Type B pancreatic cell (in vitro differentiated cells): Measurements from ENCODE around the gene PRUNE1. TPM values are rescaled to one million over a fixed set of nuclear protein-coding genes. Genes with fewer than 3 reads are reported as not detected.

Experiments
- DNase-seq: peaks from one replicate; pipeline ENCODE4 v3.0.0; 2021; ENCODE audit warnings: mixed read lengths; ENCODE audit not compliant: unreplicated experiment; ENCODE audit errors: extremely low spot score
- H3K27ac Mint-ChIP-seq: 2 replicates; pipeline ENCODE4 v1.8.0; 2021; ENCODE audit warnings: mild to moderate bottlenecking, mixed read lengths
- H3K27me3 Mint-ChIP-seq: 2 replicates; pipeline ENCODE4 v1.8.0; 2021; ENCODE audit warnings: mixed read lengths
- H3K36me3 Mint-ChIP-seq: 2 replicates; pipeline ENCODE4 v1.8.0; 2021; ENCODE audit warnings: mixed read lengths
- H3K4me1 Mint-ChIP-seq: one replicate; pipeline ENCODE4 v1.8.0; 2021; ENCODE audit warnings: mixed read lengths; ENCODE audit not compliant: unreplicated experiment
- H3K4me3 Mint-ChIP-seq: 2 replicates; pipeline ENCODE4 v1.8.0; 2021; ENCODE audit warnings: mild to moderate bottlenecking, mixed read lengths
- H3K9me3 Mint-ChIP-seq: 2 replicates; pipeline ENCODE4 v1.8.0; 2021; ENCODE audit warnings: mixed read lengths
- CTCF ChIP-seq: fragments of 200-600 bp; sonication (generic); conservative IDR thresholded peaks from 2 replicates; pipeline ENCODE4 v1.5.0; 2021; ENCODE audit warnings: antibody characterized with exemption, mild to moderate bottlenecking
- total RNA-seq: library from RNA; stranded (reverse); gene quantifications from 2 replicates; pipeline ENCODE4 v1.2.1, GENCODE V29; 2021; ENCODE audit warnings: low replicate concordance

PRUNE1 gene
- total RNA-seq, 1 donor from 2014 or later: 20.4 TPM

GRCh38 chr1:151055581-151055980 is 47.3 kb downstream of the PRUNE1 start:
- no peak for DNase-seq
- no peak for TF ChIP-seq CTCF
- Mint-ChIP-seq H3K36me3 (peaks cover 25% of the 10 kb centered on the region), H3K4me1 (peaks cover 28% of the 10 kb centered on the region), H3K9me3 (no peaks in the 10 kb centered on the region), H3K27me3 (no peaks in the 10 kb centered on the region), H3K27ac (peak overlapping the region; percentile 79), H3K4me3 (peak overlapping the region; percentile 59)

GRCh38 chr1:151056149-151056548 is 47.9 kb downstream of the PRUNE1 start:
- Mint-ChIP-seq H3K4me3 (peak overlapping the region; percentile 88), H3K27me3 (no peaks in the 10 kb centered on the region), H3K9me3 (no peaks in the 10 kb centered on the region), H3K4me1 (peaks cover 28% of the 10 kb centered on the region), H3K27ac (peak overlapping the region; percentile 79), H3K36me3 (peaks cover 25% of the 10 kb centered on the region)
- no peak for TF ChIP-seq CTCF
- no peak for DNase-seq

GRCh38 chr1:151058692-151059091 is 50.4 kb downstream of the PRUNE1 start:
- Mint-ChIP-seq H3K27me3 (no peaks in the 10 kb centered on the region), H3K36me3 (peaks cover 24% of the 10 kb centered on the region), H3K4me3 (peak overlapping the region; percentile 88), H3K27ac (peak overlapping the region; percentile 79), H3K9me3 (no peaks in the 10 kb centered on the region), H3K4me1 (peaks cover 42% of the 10 kb centered on the region)
- no peak for TF ChIP-seq CTCF
- no peak for DNase-seq

DNA sequence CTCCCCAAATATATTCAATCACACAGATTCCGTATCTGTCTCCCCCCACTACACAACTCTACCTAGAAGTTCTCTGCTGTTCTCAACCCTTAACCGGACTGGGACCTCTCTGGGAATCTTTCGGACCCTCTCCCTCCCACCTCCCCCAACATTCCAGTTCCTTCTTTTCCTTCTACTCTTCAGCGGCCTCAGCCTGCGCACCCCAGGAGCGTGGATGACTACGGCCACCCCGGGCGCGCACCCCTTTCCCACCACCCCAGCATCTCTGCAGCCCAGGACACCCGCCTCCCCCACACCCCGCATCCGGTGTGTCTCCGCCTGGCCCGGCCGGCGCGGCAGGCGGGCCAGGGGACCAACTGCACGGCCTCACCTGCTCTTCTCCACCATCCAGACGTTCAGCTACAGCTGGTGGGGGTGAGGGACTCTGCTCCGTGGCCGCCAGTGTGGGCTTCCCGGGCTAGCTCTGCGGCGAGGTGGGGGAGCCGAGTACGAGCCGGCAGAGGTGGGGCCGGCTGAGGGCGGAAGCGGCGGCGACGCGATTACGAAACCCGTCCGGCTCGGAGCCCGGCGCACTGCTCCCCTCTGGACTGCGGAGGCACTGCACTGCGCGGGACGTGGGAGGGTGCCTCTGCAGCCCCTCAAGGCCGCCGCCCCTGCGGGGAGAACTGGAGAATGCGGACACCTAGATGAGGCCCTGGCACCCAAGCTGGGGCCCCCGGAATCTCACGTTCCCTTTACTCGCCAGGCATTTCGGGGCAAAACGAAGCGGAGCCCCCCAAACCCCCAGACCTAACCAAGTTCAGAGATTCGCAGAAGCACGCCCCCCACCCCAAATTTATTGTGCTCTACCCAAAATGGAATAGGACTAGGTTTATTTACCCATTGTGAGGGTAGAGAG is 51.1 kb downstream of the PRUNE1 start, which contains the start of gene CDC42SE1:
Gene CDC42SE1 (minus strand): TSS at position 514 of the 898 bp plus-strand sequence. CDS start 3,892 bp downstream, outside the sequence.
- no peaks in the 10 kb centered on the region for H3K9me3 Mint-ChIP-seq
- peak within 1 kb of the TSS; percentile 79 for H3K27ac Mint-ChIP-seq
- TF ChIP-seq CTCF: peak; percentile 83
- no peaks in the 10 kb centered on the region for H3K27me3 Mint-ChIP-seq
- H3K4me1 Mint-ChIP-seq: peaks cover 42% of the 10 kb centered on the region
- peak; percentile 89 for DNase-seq
- peak within 1 kb of the TSS; percentile 88 for H3K4me3 Mint-ChIP-seq
- H3K36me3 Mint-ChIP-seq: peaks cover 21% of the 10 kb centered on the region

DNA sequence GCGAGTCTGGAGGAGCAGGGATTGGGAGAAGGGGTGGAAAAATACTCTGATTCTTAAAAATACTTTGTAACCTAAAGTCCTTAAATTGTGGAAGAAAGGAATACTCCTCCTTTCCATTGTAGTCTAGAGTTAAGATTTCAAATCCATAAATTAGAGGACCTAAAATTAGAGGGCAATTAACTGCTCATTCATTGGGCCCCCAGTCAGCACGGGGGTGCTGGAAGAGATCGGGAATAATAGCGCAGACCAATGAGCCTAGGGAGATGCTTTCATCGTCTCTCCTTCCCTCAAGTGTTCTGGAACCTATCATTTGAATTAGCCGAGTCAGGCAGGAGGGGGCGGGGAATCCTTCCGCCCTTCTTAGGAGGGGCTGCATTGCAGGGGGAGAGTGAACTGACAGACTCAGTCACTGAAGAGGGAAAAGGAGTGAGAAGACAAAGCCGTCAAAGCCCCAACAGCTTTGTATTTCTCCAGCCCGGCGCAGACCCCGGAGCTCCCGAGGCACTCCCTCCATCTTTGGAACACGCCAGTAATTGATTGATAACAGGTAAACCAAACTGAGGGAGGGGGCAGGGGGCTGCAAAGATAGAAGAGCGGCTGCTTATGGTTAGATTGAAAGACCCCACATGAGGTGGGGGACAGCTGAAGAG is 51.9 kb downstream of the PRUNE1 start, which contains the start of gene MLLT11:
Gene MLLT11 (plus strand): TSS at position 391 of the 650 bp plus-strand sequence. CDS start 6,828 bp downstream, outside the sequence.
- DNase-seq: peak; percentile 76
- Mint-ChIP-seq H3K9me3 (no peaks in the 10 kb centered on the region), H3K4me3 (peak within 1 kb of the TSS; percentile 88), H3K36me3 (peaks cover 16% of the 10 kb centered on the region), H3K4me1 (peaks cover 38% of the 10 kb centered on the region), H3K27me3 (no peaks in the 10 kb centered on the region), H3K27ac (peak within 1 kb of the TSS; percentile 79)
- no peak for TF ChIP-seq CTCF
